Raji (cell line): ENCODE results near the gene ARIH1.

Experiments
- POLR2A ChIP-seq: IDR thresholded peaks from 2 replicates; pipeline ENCODE4 v1.6.1; 2011; ENCODE audit warnings: low read depth, low read length, control low read depth; ENCODE audit not compliant: insufficient read depth

Gene ARIH1

DNA sequence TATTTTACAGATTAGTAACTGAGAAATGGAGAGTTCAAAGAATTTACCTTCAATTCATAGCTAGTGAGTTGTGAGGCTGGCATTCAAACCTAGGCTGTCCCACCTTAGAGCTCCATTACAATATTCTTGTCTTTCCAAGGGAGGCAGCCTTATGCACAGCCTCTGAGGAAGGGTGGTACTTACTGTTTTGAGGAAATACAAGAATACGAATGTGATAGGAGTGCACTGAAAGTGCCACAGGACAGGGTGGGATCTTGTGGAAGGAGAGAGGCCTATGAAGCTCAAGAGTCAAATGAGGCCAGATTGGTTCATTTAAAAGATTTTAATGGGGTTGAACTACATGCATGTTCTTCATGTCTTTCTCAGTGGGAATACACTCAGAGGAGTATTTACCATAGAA, 86.3 kb downstream of the ARIH1 start:
- no peak for TF ChIP-seq POLR2A

- TF ChIP-seq POLR2A: no peak
These were observed 88.3 kb downstream of the ARIH1 start for GRCh38 chr15:72562386-72562785.

- TF ChIP-seq POLR2A: no peak
These were observed 88.7 kb downstream of the ARIH1 start for GRCh38 chr15:72562878-72563277.

GRCh38 chr15:72564091-72564490, 90.0 kb downstream of the ARIH1 start:
- TF ChIP-seq POLR2A: no peak

- no peak for TF ChIP-seq POLR2A
These were observed 92.8 kb downstream of the ARIH1 start for GRCh38 chr15:72566973-72567372.

- no peak for TF ChIP-seq POLR2A
These were observed 95.9 kb downstream of the ARIH1 start for GRCh38 chr15:72570059-72570458.

- TF ChIP-seq POLR2A: no peak
These were observed 105.7 kb downstream of the ARIH1 start for GRCh38 chr15:72579814-72580213.

GRCh38 chr15:72584006-72584405, 109.9 kb downstream of the ARIH1 start:
- TF ChIP-seq POLR2A: no peak

GRCh38 chr15:72585025-72585424, 110.9 kb downstream of the ARIH1 start:
- no peak for TF ChIP-seq POLR2A

- TF ChIP-seq POLR2A: no peak
These were observed 111.4 kb downstream of the ARIH1 start for GRCh38 chr15:72585476-72586058.

DNA sequence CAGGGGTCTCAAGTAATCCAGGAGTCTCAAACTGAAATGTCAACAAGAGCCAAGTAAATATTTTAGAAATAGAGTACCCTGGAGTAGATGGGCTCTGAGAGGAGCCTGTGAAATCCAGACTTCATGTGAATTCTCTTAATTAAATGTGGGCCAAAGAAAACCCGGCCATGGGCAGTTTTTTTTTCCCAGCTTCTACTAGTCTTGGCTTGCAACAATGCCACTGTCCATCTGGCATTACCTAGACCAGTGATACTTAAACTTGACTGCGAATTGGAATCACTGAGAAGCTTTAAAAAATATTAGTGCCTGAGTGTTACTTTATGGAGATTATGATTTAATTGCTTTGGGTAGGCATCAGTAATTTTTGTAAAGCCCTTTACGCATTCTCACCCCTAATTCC, 114.0 kb downstream of the ARIH1 start:
- TF ChIP-seq POLR2A: no peak

GRCh38 chr15:72590427-72590826, 116.3 kb downstream of the ARIH1 start:
- TF ChIP-seq POLR2A: no peak

DNA sequence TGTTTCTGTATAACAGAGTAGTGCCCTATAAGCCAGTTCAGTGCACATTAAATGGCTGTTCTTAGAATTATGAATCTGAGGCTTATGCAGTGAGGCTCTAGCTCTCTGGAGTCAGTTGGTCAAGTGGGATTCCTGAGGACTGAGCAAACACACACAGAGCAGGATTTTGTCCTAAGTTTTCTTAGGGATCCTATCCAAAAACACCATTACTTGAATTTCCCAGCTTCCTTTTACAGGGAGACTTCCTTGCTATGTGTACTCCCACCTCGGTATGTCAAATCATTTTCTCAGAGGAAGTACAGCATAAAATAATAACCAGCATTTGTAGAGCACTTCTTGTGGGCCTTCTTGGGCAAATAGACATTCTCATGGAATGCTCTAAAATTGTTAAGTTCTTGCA, 117.2 kb downstream of the ARIH1 start:
- TF ChIP-seq POLR2A: no peak

DNA sequence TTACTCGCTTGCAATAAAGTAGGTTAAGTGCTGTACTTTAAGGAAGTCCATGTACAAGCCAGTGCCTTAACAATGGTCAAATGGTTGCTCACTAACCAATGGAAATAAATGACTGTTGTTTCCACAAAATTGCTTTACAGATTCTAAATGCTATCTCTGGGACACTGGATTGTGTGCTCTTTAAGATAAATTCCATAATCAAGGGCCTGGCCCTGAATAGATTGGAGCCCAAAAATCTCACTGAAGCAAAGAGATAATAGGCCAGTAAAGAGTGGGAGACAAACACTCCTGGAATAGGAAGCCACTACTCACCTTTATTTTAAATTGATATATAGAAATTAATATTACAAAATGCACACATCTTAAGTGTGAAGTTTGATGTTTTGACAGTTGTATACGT, 118.0 kb downstream of the ARIH1 start:
- TF ChIP-seq POLR2A: no peak

GRCh38 chr15:72592676-72593075, 118.5 kb downstream of the ARIH1 start:
- no peak for TF ChIP-seq POLR2A

- no peak for TF ChIP-seq POLR2A
These were observed 119.7 kb downstream of the ARIH1 start for GRCh38 chr15:72593838-72594237.

DNA sequence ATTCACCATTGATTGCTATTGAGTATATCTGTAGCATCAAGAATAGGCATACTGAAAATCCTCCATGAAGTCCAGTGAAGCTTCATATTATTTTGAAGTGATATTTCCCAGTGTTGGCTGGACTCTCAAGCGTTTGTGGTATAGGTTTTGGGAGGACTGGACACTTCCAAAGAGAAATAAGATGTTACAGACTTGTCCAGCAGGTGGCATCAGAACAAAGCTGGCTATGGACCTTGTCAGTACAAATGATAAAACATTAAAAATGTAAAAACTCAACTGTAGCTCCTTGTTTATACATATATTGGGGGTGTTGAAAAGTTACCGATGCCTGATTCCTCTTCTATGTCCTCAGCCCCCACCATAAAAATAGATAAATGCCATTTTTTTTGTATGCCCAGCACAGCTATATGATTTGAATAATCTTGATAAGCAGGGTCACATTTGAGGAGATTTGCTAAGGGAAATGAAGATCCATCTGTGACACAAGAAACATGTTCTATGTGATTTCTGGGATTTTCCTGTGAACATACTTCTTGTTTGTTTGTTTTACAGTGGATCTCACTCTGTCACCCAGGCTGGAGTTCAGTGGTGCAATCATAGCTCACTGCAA, 125.8 kb downstream of the ARIH1 start:
- TF ChIP-seq POLR2A: no peak
